HG03135 (cell line): ENCODE measurements around the gene TRIAP1.
"Not testable (repeated sequence)": the region's sequence is repeated elsewhere in the genome, so short reads cannot be mapped to it uniquely, and the experiment has no call there.

Experiments used
- ATAC-seq: cut with Tn5 transposase; IDR thresholded peaks from one replicate; pipeline ENCODE4 v1.9.1; 2021; ENCODE audit warnings: mild to moderate bottlenecking, moderate library complexity; ENCODE audit not compliant: unreplicated experiment

TRIAP1 gene

DNA sequence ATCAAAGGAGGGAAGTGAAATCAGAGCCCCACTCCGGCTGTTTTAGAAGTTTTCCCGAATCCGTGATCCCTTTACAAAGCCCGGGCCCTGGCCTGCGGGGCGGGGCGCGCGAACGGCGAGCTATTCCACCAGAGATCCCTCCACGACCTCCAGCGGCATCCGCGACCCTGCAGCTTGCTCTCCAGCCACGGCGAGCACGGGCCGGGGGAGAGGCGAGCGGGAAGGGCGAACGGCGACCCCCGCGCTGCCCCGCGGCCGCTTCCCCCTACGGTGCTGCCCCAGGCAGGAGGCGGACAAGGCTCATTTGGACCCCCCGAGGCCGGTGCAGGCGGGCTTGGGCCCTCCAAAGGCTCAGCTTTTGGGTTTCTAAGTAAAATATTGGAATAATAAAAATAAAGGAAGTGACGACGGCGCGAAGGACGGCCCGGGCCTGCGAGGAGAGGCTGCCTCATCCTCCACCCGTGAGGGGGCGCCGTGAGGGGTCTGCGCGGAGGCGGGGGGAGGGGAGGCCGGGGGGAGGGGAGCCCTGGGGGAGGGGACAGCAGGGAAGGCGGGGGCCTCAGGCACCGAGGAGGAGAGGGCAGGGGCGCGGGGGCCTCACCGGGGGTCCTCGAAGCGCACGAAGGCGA lies 22.8 kb upstream of the TRIAP1 start:
- peak; percentile 23 for ATAC-seq

DNA sequence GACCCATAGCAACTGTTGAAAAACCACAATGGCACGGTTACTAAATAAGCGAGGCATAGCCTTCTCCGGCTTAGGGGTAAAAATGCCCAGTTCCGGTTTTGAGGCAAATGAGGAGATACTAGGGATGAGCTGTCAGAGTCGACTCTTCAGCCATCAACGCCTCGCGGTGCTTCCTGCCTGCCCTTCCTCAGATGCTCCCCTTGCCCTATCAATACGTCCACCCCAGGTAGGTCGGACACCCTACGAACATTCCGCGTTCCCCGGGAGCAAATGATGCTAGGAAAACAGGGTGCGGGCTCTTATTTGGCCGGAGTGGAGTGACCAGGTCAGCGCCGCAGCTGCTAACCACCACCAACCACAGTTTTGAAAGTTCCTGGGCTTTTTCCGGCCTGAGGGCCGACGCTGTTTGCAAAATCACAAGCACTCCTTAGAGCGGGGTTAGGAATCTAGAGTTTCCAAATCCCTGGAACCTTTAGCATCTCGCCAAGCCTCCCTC lies 22.2 kb upstream of the TRIAP1 start:
- peak; percentile 19 for ATAC-seq

DNA sequence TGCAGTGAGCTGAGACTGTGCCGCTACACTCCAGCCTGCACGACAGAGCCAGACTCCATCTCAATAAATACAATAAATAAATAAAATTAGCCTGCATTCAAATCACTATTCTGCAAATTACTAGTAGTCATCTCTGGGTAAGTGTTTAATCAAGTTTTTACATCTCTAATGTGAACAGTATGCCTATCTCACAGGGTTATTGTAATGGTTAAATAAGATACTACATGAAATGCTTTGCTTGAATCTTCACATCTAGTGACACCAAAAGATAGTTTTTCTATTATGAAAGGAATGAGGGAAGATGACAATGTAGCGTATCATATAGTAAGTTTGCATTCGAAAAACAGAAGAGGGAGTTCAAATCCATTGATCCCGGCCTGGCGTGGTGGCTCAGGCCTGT lies 21.3 kb upstream of the TRIAP1 start:
- no peak for ATAC-seq

DNA sequence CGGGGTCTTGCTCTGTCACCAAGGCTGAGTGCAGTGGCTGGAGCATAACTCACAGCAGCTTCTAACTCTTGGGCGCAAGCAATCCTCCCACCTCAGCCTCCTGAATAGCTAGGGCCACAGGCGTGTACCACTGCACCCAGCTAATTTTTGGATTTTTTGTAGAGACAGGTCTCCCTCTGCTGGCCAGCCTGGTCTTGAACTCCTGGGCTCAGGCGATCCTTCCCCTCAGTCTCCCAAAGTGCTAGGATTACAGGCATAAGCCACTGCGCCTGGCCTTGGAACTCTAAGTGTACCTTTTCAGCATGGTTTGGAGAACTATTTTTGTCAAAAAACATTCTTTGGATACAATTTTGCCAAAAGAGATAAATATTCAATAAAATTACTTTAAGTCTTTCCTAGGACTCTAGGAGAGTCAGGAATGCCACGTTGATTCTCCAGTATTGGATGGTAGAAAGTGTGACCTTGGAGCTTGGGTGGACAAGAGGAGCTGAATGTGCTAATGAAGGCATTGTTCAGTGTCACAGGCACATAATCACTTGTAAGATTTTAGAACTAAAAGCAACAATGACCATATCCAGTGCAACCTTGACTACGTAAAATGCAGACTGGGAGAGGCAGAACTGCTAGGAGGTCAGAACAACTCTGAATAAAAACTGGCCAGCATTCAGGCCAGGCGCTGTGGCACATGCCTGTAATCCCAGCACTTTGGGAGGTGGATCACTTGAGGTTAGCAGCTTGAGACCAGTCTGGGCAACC lies 20.6 kb upstream of the TRIAP1 start:
- no peak for ATAC-seq

DNA sequence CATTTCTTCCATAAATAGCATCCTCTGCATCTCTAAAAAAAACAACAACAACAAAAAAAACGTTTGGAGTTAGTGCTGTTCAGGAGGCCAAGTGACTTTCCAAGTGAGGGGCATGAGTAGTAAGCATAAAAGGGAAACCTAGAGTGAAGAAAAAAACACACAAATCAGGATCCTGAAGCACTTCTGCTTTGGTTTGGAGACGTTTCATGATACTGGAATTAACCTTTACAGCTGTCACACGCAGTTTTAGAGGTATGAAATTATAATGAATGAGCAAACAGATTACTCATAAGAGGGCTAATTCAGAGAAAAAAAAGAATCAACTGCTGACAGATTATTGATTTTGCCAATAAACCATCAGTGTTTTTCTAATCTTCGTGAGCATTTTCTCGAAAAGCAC lies 19.6 kb upstream of the TRIAP1 start:
- ATAC-seq: no peak

DNA sequence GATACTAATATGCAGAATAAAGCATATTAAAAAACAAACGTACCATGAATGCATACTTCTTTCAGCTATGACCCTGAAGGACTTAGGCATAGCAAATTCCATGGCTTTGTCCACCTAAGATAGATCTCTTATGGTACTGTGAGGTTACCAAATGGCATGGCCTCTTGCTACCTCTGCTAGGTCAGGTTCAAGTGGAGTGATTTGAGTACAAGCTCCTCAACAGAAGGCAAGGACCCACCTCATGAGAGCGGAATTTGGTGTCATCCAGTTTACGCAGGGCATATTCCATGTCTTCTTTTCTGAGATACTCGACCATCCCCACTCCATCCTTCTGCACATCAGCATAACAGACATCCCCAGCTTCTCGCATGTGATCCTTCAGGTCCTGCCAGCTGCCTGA lies 17.5 kb upstream of the TRIAP1 start:
- ATAC-seq: no peak

DNA sequence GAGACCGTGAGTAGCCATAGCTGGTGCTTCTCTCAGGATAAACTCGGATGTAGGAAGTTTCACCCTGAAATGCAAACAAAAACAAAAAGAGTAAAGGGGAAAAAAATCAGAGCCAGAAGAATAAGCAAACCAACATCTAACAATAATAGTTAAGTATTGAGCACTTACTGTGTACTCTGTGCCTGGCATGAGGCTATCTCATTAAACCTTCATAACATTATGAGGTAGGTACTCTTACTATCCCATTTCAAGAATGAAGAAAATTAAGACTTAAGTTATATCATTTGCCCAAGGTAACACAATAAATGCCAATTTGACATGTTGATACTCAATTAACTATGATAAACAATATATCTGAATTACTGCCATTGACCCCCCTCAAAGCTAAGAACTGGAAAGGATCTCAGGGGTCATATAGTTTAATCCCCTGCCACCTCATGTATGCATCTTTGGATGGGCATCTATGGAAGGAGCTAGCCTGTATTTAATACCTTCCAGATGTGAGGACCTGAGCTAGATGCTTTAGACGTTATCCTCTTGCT lies 16.0 kb upstream of the TRIAP1 start:
- ATAC-seq: no peak

DNA sequence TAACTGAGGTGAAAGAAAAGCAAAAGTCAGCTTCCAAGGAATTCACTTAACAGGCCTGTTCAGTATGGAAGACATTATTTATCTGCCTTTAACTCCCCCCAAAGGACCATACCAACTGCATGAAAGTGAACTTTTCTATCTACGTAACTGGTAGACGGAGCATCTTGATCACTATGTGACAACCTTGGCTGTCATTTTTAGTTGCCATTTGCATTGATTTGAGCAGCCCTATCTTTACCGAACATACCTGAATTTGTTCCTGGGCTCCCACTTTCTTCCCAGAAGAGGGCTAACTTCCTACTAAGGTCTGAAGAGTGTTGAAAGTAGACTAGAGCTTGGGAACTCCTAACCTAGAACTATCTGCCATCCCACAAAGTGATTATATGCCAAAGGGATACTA lies 14.0 kb upstream of the TRIAP1 start:
- no peak for ATAC-seq

DNA sequence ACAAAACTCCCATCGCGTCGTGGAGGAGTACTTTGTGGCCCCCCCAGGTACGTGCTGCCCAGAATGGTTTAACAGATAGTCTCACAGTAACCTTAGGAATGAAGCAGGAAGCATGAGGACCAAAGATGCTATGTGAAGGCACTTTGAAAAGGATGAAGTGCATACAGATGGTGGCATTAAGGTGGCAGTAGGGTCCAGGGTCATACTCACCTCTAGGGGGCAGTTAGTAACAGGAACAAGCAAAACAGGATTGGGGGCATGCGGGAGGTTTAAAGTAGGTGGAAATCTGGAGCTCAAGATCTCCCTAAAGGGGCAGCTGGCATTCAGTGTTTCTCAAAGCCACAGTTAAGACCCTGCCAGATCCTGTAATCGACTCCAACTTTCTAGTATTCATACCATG lies 10.9 kb upstream of the TRIAP1 start:
- no peak for ATAC-seq

DNA sequence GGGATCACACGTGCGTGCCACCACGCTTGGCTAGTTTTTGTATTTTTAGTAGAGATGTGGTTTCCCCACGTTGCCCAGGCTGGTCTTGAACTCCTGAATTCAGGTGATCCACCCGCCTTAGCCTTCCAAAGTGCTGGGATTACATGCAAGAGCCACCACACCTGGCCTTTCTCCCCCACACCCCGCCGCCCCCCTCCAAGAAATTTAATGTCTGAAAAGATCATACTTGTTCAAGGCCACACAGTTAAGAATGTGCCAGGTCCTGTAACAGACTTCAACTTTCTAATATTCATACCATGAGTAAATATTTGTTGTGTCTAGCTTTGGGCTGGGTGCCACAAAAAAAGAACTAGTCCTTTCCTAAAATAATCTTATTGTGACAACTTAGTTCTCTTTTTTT lies 9.1 kb upstream of the TRIAP1 start:
- no peak for ATAC-seq

DNA sequence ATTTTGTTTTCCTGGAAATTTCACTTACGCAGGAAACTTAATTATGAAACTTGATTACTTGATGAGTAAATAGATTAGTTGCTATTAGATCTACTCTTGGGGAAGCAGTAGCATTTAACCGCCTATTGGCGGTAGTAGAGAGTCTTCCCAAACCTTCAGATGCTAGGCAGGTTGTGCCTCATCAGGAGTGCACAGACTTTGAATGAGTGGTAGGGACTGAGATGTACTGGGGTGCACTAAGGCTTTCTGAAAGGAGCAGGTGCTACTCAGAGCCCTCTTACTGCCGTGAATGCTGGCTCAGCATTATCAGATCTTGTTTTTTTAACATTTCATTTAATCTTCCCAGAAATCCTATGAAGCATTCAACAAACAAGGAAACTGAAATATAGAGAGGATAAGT lies 7.8 kb upstream of the TRIAP1 start:
- no peak for ATAC-seq

DNA sequence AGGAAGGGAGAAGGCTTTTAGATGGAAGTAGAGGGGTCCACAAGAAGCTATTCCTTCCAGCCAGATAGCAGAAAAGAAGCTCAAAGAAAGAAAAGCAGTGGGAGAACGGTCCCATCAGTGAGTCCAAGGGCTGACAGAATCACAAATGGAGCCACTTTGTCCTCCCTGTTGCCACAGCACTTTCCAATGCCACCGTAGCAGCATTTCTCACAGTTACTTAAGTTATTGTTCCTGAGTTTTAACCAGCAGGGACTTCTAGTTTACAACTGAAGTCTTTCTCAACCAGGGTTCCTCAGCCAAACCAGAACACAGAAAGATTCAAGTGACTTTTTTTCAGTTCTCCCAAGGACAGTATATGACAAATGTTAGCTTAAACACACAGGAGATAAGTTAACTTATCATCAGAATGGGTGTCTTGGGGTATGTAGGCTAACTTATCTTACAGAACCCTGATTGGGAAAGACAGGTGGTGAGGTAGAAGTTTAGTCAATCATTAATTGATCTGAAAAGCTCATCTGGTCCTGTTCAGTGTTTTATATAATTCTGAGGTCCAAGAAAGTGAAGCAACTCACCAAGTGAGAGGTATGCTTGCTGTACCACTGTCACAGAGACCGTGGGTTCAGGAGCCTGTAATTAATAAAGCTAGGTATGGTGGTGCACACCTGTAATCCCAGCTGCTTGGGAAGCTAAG lies 7.0 kb upstream of the TRIAP1 start:
- ATAC-seq: no peak

DNA sequence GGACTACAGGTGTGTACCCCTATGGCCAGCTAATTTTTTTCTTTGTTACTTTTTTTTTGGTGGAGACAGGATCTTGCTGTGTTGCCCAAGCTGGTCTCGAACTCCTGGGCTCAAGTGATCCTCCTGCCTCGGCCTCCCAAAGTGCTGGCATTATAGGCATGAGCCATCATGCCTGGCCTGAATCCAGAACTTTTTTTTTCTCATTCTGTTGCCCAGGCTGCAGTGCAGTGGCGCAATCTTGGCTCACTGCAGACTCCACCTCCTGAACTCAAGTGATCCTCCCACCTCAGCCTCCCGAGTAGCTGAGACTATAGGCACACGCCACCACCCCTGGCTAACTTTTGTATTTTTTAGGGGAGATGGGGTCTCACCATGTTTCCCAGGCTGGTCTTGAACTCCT lies 6.3 kb upstream of the TRIAP1 start:
- ATAC-seq: not testable (repeated sequence)

DNA sequence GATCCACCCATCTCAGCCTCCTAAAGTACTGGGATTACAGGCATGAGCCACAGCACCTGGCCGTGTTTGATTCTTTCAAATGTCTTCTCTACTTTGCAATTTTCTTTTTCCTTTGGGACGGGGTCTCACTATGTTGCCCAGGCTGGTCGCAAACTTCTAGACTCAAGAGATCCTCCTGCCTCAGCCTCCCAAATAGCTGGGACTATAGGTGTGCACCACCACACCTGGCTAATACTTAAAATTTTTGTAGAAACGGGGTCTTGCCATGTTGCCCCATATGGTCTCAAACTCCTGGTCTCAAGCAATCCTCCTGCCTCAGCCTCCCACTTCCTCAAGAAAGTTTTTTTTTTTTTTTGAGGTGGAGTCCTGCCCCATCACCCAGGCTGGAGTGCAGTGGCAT lies 1.8 kb upstream of the TRIAP1 start:
- ATAC-seq: no peak

DNA sequence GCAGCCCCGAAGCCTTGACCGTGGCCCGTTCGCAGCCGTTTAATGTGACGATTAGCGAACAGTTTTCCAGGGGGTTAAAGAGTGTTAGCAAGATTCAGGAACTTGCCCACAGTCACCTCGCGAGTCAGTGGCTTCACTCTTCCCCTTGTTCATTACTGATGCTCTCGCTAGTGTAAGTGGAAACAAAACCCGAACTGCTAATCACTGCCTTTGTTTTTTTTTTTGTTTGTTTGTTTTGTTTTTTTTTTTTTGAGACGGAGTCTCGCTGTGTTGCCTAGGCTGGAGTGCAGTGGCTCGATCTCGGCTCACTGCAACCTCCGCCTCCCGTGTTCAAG lies 627 bp upstream of the TRIAP1 start:
- ATAC-seq: not testable (repeated sequence)

DNA sequence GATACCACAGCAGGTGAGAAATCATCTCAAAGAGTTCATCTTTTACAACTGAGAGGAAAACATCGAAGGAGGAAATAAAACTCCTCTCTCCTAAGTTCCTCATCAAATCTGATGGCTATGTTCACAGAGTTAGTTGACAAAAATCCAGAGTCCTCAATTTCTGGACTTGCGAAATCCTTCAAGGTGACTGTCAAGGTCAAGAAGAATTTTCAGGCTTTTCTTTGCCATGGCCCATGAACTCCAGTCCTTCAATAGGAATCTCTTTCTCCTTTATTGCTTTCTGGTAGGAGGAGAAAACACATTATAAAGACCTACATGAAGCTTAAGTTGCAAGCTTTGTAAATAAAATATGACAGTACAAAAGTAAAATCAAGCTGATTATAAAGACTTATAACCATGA lies 1.5 kb downstream of the TRIAP1 start:
- no peak for ATAC-seq

DNA sequence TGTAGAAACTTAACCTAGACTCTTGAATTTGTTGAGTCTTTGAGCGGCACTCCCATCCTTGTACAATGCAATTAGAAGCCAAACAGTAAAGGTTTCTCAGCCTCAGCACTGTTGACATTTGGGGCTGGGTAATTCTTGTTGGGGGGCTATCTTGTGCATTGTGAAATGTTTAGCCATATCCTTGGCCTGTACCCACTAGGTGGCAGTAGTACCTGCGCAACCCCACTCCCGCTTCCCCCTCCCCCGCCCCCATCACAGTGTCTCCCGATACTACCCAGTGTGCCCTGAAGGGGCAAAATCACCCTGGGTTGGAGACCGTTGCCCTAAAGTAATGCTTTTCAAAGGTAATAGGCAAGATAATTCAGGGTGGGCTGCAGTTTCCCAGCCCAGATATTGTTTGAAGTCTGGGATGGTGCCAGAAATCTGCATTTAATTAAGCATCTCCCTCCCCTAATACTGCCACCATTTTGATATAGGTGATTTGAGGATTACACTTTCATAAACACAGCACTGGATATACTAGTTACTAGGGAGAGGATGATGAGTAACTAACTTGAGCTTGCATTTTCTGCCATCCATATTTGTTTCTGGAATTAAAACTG lies 6.4 kb downstream of the TRIAP1 start:
- peak; percentile 32 for ATAC-seq

DNA sequence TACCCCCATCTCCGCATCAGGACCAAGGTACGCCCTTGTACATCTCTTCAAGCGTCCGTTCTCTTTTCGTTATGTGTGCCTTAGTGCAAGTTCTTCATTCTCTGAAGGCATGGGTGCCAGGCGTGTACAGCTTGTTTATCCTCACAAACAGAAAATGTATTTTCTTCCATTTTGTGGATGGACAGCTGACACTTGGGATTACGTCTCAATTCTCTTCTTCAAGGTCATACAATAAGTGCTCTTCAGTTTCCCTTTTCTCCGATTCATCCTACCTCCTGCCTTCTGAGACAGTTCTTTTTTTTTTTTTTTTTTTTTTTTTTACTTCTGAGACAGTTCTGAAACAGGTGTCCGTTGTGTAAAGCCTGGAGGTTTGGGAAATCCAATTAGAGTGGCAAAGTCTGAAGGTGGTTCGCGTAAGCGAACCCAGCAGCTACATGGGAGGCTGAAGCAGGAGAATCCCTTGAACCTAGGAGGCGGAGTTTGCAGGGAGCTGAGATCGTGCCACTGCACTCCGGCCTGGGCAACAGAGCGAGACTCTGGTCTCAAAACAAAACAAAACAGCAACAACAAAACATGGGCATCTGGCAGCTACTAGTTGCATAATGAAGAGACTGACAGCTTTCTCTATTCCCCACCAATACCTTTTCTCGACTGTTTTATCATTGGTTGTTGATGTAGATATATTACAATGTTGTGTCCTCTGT lies 7.5 kb downstream of the TRIAP1 start:
- no peak for ATAC-seq

DNA sequence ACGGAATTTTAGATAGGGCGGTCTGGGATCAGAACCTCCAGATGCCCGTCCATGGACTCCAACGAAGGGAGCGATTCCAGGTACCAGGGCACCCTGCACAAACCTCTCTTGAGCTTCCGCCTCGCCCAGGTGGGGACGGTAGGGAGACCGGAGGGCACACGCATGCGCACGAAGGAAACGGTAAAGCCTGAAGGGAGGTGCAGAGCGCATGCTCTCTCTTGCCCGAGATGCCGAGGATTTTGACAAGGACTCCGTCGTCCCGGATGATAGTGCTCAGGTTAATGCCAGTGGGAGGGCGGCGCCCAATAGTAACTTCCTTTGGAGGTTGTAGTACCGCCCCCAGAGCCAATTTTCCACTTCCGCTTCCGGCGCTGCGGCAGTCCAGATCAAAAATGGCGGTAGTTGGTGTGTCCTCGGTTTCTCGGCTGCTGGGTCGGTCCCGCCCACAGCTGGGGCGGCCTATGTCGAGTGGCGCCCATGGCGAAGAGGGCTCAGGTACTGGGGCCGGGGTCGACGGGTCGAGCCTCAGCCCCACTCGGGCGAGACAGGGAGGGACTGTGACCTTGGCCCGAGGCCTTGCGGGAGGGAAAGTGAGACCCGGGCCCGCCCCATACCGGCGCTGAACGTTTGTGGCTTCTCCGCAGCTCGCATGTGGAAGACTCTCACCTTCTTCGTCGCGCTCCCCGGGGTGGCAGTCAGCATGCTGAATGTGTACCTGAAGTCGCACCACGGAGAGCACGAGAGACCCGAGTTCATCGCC lies 8.3 kb downstream of the TRIAP1 start, which contains the start of gene COX6A1:
COX6A1 (plus strand) TSS at position 379 of the 760 bp plus-strand sequence; CDS start at position 393, 14 bp downstream.
- ATAC-seq: peak; percentile 95
